CD4-positive, alpha-beta T cell (primary cell): Measurements from ENCODE around the gene USP37. TPM values are rescaled to one million over a fixed set of nuclear protein-coding genes. Genes with fewer than 3 reads are reported as not detected.

Experiments used
- ATAC-seq: fragments of 200-7000 bp; cut with Tn5 transposase; one replicate; pipeline ENCODE4 v1.10.0; 2022; ENCODE audit warnings: mild to moderate bottlenecking; ENCODE audit not compliant: poor library complexity
- CTCF ChIA-PET: fragments of 350-600 bp; sonication (Branson Sonifier 250); formaldehyde crosslinking; loops from one replicate; lab custom pipeline; 2021; ENCODE audit warnings: antibody characterized with exemption, inconsistent platforms; lab: Charles Lee
- POLR2A ChIA-PET: fragments of 350-600 bp; sonication (Branson Sonifier 250); formaldehyde crosslinking; loops from one replicate; lab custom pipeline; 2021; ENCODE audit warnings: antibody characterized with exemption, inconsistent platforms; lab: Charles Lee
- DNase-seq, 14 experiments: peaks; one replicate each; pipeline ENCODE4 v3.0.0-alpha.2; 2013 to 2020; ENCODE audit warnings: mixed read lengths in 2 of 14
- H3K27ac ChIP-seq, 2 donors: one replicate each; pipeline versions ENCODE4 v1.5.1 to v1.7.0; 2013; ENCODE audit warnings: low read length in 2 of 2, low read depth in 1 of 2, mild to moderate bottlenecking in 1 of 2
- H3K27me3 ChIP-seq, 2 experiments: 1 replicate in 1 of 2; 2 replicates in 1 of 2; pipeline versions ENCODE4 v1.6.1 to v1.7.0; 2013; ENCODE audit warnings: low read length in 2 of 2, control low read depth in 1 of 2, mild to moderate bottlenecking in 1 of 2, moderate library complexity in 1 of 2; ENCODE audit not compliant: insufficient read depth in 2 of 2, control insufficient read depth in 1 of 2
- H3K36me3 ChIP-seq: one replicate; pipeline ENCODE4 v1.6.1; 2013; ENCODE audit warnings: low read length, control low read depth; ENCODE audit not compliant: insufficient read depth
- H3K4me1 ChIP-seq: one replicate; pipeline ENCODE4 v1.6.1; 2013; ENCODE audit warnings: low read length, control low read depth; ENCODE audit not compliant: insufficient read depth
- H3K4me3 ChIP-seq: one replicate; pipeline ENCODE4 v1.5.1; 2013; ENCODE audit warnings: mild to moderate bottlenecking, low read length, moderate library complexity
- H3K9me3 ChIP-seq, 2 experiments: 1 replicate in 1 of 2; 2 replicates in 1 of 2; pipeline versions ENCODE4 v1.6.1 to v1.7.0; 2013; ENCODE audit warnings: low read length in 2 of 2, mild to moderate bottlenecking in 2 of 2, control low read depth in 1 of 2, moderate library complexity in 1 of 2; ENCODE audit not compliant: control insufficient read depth in 1 of 2, insufficient read depth in 1 of 2
- H3K27ac Mint-ChIP-seq: one replicate; pipeline ENCODE4 v1.8.0; 2020; ENCODE audit warnings: mixed read lengths
- H3K27me3 Mint-ChIP-seq: one replicate; pipeline ENCODE4 v1.8.0; 2021; ENCODE audit warnings: mixed read lengths
- H3K36me3 Mint-ChIP-seq: one replicate; pipeline ENCODE4 v1.8.0; 2021; ENCODE audit warnings: low read depth, mixed read lengths
- H3K4me1 Mint-ChIP-seq: one replicate; pipeline ENCODE4 v1.8.0; 2021; ENCODE audit warnings: low read depth, mixed read lengths
- H3K4me3 Mint-ChIP-seq: one replicate; pipeline ENCODE4 v1.8.0; 2020; ENCODE audit warnings: mild to moderate bottlenecking, mixed read lengths
- H3K9me3 Mint-ChIP-seq: one replicate; pipeline ENCODE4 v1.8.0; 2020; ENCODE audit warnings: mixed read lengths
- intact Hi-C, 2 experiments: fragments of 100-400 bp; cut with DNase I in 1 of 2; cut with micrococcal nuclease in 1 of 2; formaldehyde crosslinking; loops; one replicate each; pipeline versions ENCODE4 v1.15.1 to v1.9.0; 2023 to 2025; cut with DNase I, micrococcal nuclease
- total RNA-seq, 174 experiments: library from RNA in 2 of 174; stranded (reverse) in 2 of 174; gene quantifications; one replicate each; pipeline ENCODE4 v1.2.3 and lab custom pipeline; 2021 to 2026
- TF ChIP-seq, protein P1 (sequence below): fragments of 200-600 bp; IDR thresholded peaks from one replicate; pipeline ENCODE4 v1.8.0; 2022; ENCODE audit warnings: antibody characterized with exemption, mild to moderate bottlenecking

USP37 gene
- total RNA-seq, 2 experiments from 2014 or later, result 20.2 to 24.4 TPM

- no peak for DNase-seq
- no peak overlapping the region for H3K27ac Mint-ChIP-seq
- H3K4me1 ChIP-seq, result no peaks in the 10 kb centered on the region
- intact Hi-C loops, result no loop called here
- no peaks in the 10 kb centered on the region for H3K9me3 ChIP-seq
- TF ChIP-seq, protein P1, sequence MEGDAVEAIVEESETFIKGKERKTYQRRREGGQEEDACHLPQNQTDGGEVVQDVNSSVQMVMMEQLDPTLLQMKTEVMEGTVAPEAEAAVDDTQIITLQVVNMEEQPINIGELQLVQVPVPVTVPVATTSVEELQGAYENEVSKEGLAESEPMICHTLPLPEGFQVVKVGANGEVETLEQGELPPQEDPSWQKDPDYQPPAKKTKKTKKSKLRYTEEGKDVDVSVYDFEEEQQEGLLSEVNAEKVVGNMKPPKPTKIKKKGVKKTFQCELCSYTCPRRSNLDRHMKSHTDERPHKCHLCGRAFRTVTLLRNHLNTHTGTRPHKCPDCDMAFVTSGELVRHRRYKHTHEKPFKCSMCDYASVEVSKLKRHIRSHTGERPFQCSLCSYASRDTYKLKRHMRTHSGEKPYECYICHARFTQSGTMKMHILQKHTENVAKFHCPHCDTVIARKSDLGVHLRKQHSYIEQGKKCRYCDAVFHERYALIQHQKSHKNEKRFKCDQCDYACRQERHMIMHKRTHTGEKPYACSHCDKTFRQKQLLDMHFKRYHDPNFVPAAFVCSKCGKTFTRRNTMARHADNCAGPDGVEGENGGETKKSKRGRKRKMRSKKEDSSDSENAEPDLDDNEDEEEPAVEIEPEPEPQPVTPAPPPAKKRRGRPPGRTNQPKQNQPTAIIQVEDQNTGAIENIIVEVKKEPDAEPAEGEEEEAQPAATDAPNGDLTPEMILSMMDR, result no peak
- H3K27me3 ChIP-seq, result no peaks in the 10 kb centered on the region
- H3K27me3 Mint-ChIP-seq, result no peaks in the 10 kb centered on the region
- no peaks in the 10 kb centered on the region for H3K9me3 Mint-ChIP-seq
- peaks cover 3% of the 10 kb centered on the region for H3K36me3 ChIP-seq
- H3K4me3 Mint-ChIP-seq, result no peak overlapping the region
- H3K36me3 Mint-ChIP-seq, result peaks cover 18% of the 10 kb centered on the region
- ATAC-seq, result no peak
- H3K27ac ChIP-seq, result no peak overlapping the region
- H3K4me3 ChIP-seq, result no peak overlapping the region
- ChIA-PET CTCF (no interaction called here), POLR2A (no interaction called here)
- H3K4me1 Mint-ChIP-seq, result peaks cover 5% of the 10 kb centered on the region
These were observed 54.5 kb downstream of the USP37 start for GRCh38 chr2:218513676-218514075.

GRCh38 chr2:218508299-218508698, 59.9 kb downstream of the USP37 start:
- TF ChIP-seq, protein P1, result no peak
- ATAC-seq (no peak), DNase-seq (no peak)
- H3K9me3 Mint-ChIP-seq, result no peaks in the 10 kb centered on the region
- no peaks in the 10 kb centered on the region for H3K27me3 Mint-ChIP-seq
- intact Hi-C loops, result no loop called here
- H3K27me3 ChIP-seq, result no peaks in the 10 kb centered on the region
- no peaks in the 10 kb centered on the region for H3K9me3 ChIP-seq
- H3K4me3 ChIP-seq, result no peak overlapping the region
- H3K4me1 ChIP-seq, result no peaks in the 10 kb centered on the region
- POLR2A ChIA-PET, result no interaction called here
- CTCF ChIA-PET, result no interaction called here
- no peak overlapping the region for H3K27ac ChIP-seq
- no peaks in the 10 kb centered on the region for H3K4me1 Mint-ChIP-seq
- no peak overlapping the region for H3K4me3 Mint-ChIP-seq
- no peak overlapping the region for H3K27ac Mint-ChIP-seq
- peaks cover 21% of the 10 kb centered on the region for H3K36me3 ChIP-seq
- H3K36me3 Mint-ChIP-seq, result peaks cover 54% of the 10 kb centered on the region

- Mint-ChIP-seq H3K4me1 (no peaks in the 10 kb centered on the region), H3K27ac (no peak overlapping the region), H3K36me3 (peaks cover 69% of the 10 kb centered on the region), H3K9me3 (no peaks in the 10 kb centered on the region), H3K27me3 (no peaks in the 10 kb centered on the region), H3K4me3 (no peak overlapping the region)
- DNase-seq, result no peak
- H3K27me3 ChIP-seq, result no peaks in the 10 kb centered on the region
- H3K4me1 ChIP-seq, result no peaks in the 10 kb centered on the region
- TF ChIP-seq, protein P1, result no peak
- no peaks in the 10 kb centered on the region for H3K9me3 ChIP-seq
- intact Hi-C loops, result no loop called here
- POLR2A ChIA-PET, result no interaction called here
- CTCF ChIA-PET, result no interaction called here
- H3K27ac ChIP-seq, result no peak overlapping the region
- ATAC-seq, result no peak
- peaks cover 29% of the 10 kb centered on the region for H3K36me3 ChIP-seq
- H3K4me3 ChIP-seq, result no peak overlapping the region
These were observed 62.3 kb downstream of the USP37 start for GRCh38 chr2:218505754-218506371.
